ENCODE data around the gene RNF212.

DNA sequence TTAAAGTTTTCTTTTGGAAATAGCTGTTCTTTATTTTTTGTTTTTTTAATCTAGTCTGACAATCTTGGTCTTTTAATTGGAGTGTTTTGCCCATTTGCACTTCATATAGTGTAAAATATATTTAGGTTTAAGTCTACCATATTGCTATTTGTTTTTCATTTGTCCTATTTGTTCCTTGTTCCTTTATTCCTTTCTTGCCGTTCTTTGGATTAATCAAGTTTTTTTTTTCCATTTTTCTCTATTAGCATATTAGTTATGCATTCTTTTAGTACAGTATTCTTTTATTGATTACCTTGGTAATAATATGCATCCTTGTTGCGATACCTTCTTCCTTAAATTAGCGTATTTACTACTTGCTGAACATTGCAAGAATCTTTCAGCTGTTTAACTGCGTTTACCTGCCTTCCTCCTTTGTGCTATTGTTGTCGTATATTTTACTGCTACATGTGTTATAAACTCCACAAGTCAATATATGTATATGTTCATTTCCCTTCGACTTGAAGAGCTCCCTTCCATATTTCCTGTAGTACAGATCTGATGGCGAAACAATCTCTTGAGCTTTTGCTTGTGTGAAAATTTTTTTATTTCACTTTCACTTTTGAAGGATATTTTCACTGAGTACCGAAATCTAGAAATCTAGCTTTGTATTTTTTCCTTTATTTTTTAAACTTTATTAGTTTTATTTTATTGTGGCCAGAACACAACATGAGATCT is 23.9 kb upstream of the RNF212 start:
- TF ChIP-seq SIN3A (IDR thresholded peaks at IDR 0.05; ENCODE audit: borderline replicate concordance, insufficient read depth, low read length) (no peak), POLR2AphosphoS5 (IDR thresholded peaks at IDR 0.05; ENCODE audit: low read depth, low read length) (no peak), TAF1 (IDR thresholded peaks at IDR 0.05; ENCODE audit: borderline replicate concordance, insufficient read depth, low read length) (no peak)
